Stimulated activated CD4-positive, alpha-beta T cell treated with anti-CD3 and anti-CD28 coated beads, Interleukin-4, amount 100 ng/mL, for 48 hours (primary cell): ENCODE measurements around the gene GABRP.

Experiments
- DNase-seq, 2 donors: peaks; one replicate each; pipeline ENCODE4 v3.0.0-alpha.2; 2020; ENCODE audit warnings: low read depth in 2 of 2

The GABRP gene

DNA sequence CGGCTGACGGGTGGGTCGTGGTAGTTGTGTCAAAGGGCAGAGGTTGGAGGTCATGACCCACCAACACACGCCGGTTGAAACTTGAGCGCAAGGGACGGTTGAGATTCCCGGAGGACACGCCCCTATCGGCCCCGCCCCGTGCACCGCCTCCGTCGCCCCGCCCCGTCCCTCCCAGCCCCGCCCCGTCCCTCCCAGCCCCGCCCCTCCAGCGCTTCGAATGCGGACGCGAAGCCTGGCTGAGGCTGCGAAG is 78.1 kb downstream of the GABRP start:
- DNase-seq: no peak

DNA sequence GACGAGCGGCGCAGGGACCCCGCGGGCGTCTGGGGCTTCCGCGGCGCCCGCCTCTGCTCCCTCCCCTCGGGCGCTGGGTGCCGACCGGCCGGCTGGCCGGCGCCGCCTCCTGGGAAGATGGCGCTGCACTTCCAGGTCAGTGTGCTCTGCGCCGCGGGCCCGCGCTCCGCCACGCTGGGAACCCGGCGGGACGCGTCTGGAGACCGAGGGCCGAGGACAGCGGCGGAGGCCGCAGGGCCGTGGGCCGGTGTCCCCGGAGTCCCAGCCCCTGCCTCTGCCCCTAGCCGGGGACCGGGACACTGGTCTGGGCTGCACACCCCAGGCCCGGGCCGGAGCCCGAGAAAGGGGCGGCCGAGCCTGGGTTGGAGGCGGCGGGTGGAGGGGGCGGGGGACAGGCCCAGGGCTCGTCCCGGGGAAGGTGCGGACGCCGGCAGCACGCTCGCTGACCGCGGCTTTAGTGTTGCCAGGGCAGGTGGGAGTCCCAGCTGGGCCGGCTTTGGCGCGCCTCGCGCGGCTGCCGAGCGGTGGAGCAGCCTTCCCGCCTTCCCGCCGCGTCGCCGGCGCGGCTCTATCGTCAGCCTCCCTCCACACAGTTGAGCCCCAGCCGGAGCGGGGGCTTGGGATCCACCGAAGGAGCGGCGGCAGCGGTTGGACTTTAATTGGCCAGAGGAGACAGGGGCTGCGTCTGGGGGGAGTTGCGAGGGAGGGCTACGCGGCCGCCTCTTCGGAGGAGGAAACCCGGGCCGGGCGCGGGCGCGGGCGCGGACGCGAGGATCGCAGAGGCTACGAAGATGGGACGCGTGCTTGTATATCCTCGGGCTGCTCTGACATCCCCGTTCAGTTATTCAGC is 78.6 kb downstream of the GABRP start, which contains the start of gene RANBP17:
Gene RANBP17 (plus strand): TSS at position 102 of the 850 bp plus-strand sequence.
- no peak for DNase-seq

DNA sequence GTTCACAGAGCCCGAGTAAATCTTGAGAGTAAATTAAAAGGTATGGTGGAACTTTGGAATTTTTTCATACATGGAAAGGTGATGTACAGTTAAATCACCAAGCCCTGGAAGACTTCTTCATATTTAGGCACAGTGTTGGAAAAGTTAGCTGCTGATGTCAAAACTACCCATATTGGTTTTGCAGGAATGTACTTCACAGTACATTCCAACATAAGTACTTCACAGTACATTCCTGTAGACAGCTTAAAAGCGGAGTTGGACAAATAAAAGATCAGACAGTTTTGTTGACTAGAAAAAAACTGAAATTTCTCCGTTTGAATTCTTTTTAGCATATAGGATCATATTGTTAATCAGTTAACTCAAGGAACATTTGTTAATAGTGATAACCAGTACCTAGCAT is 80.1 kb downstream of the GABRP start:
- DNase-seq: no peak
